DMS114 treated with DMSO at 0.1 percent for 48 hours (cell line): ENCODE measurements around the gene TMEM174.

Experiments used
- DNase-seq: peaks from one replicate; lab custom pipeline; 2025; ENCODE audit not compliant: unreplicated experiment; lab: John Stamatoyannopoulos, UW

Gene TMEM174

GRCh38 chr5:73172951-73173350, at the start of gene TMEM174:
Gene TMEM174 (plus strand): TSS chr5:73173193. CDS start chr5:73173244, 51 bp downstream.
- DNase-seq = no peak

- DNase-seq = no peak
These were observed 47.7 kb upstream of the TMEM174 start for GRCh38 chr5:73125289-73125688.

- no peak for DNase-seq
These were observed 46.6 kb upstream of the TMEM174 start for GRCh38 chr5:73126381-73126780.

GRCh38 chr5:73126957-73127356, 46.0 kb upstream of the TMEM174 start:
- no peak for DNase-seq

- no peak for DNase-seq
These were observed 43.9 kb upstream of the TMEM174 start for GRCh38 chr5:73129143-73129542.

- DNase-seq = no peak
These were observed 42.2 kb upstream of the TMEM174 start for GRCh38 chr5:73130811-73131210.

GRCh38 chr5:73131711-73132425, 41.1 kb upstream of the TMEM174 start:
- no peak for DNase-seq

- DNase-seq = no peak
These were observed 40.2 kb upstream of the TMEM174 start for GRCh38 chr5:73132759-73133158.

GRCh38 chr5:73135021-73135420, 38.0 kb upstream of the TMEM174 start:
- no peak for DNase-seq

- DNase-seq = peak; percentile 22
These were observed 37.5 kb upstream of the TMEM174 start for GRCh38 chr5:73135429-73136054.

GRCh38 chr5:73136055-73136562, 36.9 kb upstream of the TMEM174 start:
- DNase-seq = no peak

GRCh38 chr5:73137563-73138530, 35.1 kb upstream of the TMEM174 start:
- no peak for DNase-seq

- no peak for DNase-seq
These were observed 33.5 kb upstream of the TMEM174 start for GRCh38 chr5:73139485-73139884.

- no peak for DNase-seq
These were observed 32.2 kb upstream of the TMEM174 start for GRCh38 chr5:73140801-73141200.

- DNase-seq = no peak
These were observed 31.0 kb upstream of the TMEM174 start for GRCh38 chr5:73142035-73142434.

GRCh38 chr5:73143716-73144115, 29.3 kb upstream of the TMEM174 start:
- DNase-seq = no peak

GRCh38 chr5:73149540-73149939, 23.5 kb upstream of the TMEM174 start:
- no peak for DNase-seq

GRCh38 chr5:73150876-73151275, 22.1 kb upstream of the TMEM174 start:
- DNase-seq = no peak

- no peak for DNase-seq
These were observed 21.1 kb upstream of the TMEM174 start for GRCh38 chr5:73151766-73152410.

GRCh38 chr5:73152411-73153388, 20.3 kb upstream of the TMEM174 start:
- no peak for DNase-seq
